K562 (cell line): ENCODE measurements around the gene ARL2. TPM values are rescaled to one million over a fixed set of nuclear protein-coding genes. Genes with fewer than 3 reads are reported as not detected.

Experiments
- CAMTA2 ChIP-seq: fragments of 250-450 bp; sonication (Bioruptor Pico); conservative IDR thresholded peaks from 2 replicates; pipeline ENCODE4 v1.5.1; 2022
- CBX2 ChIP-seq: fragments of 200-600 bp; sonication (generic); IDR thresholded peaks from one replicate; pipeline ENCODE4 v1.6.1; 2012; ENCODE audit warnings: mild to moderate bottlenecking, low read length, inconsistent platforms; ENCODE audit not compliant: insufficient read depth, poor library complexity, severe bottlenecking
- ETV5 ChIP-seq: sonication (generic); formaldehyde crosslinking; IDR thresholded peaks from 2 replicates; pipeline ENCODE4 v1.4.0; 2020; ENCODE audit warnings: low read depth, mild to moderate bottlenecking, missing genetic modification reagents
- NELFE ChIP-seq: IDR thresholded peaks from 2 replicates; pipeline ENCODE4 v1.6.1; 2011; ENCODE audit warnings: mild to moderate bottlenecking; ENCODE audit not compliant: insufficient read depth, insufficient read length
- NFE2 ChIP-seq: IDR thresholded peaks from 2 replicates; pipeline ENCODE4 v1.6.1; 2014; ENCODE audit warnings: antibody characterized with exemption, low read depth
- NR4A1 ChIP-seq, 2 experiments: fragments of 250-450 bp in 1 of 2; fragments of 450-650 bp in 1 of 2; sonication (Bioruptor Pico) in 1 of 2; IDR thresholded peaks; 2 replicates each; pipeline versions ENCODE4 v1.4.0 to v1.6.1; 2016 to 2020; ENCODE audit warnings: mild to moderate bottlenecking in 2 of 2, missing compliant biosample characterization in 1 of 2, missing genetic modification characterization in 1 of 2, moderate library complexity in 1 of 2
- PCBP1 ChIP-seq: fragments of 200-400 bp; formaldehyde crosslinking; IDR thresholded peaks from 2 replicates; pipeline ENCODE4 v1.6.1; 2018; ENCODE audit warnings: mild to moderate bottlenecking, low read depth, low read length; ENCODE audit not compliant: poor library complexity, severe bottlenecking
- ZEB2 ChIP-seq: fragments of 450-650 bp; IDR thresholded peaks from 2 replicates; pipeline ENCODE4 v1.6.1; 2016
- ZNF124 ChIP-seq: sonication (generic); formaldehyde crosslinking; IDR thresholded peaks from 2 replicates; pipeline ENCODE4 v1.8.1; 2022; ENCODE audit warnings: missing genetic modification reagents
- polyA plus RNA-seq, 8 experiments: library from polyadenylated mRNA; depleted of rRNA in 4 of 8; stranded (reverse) in 5 of 8; unstranded in 3 of 8; fragments of >200 nt; fragmentation: Nextera tagmentation in 2 of 8; fragmentation: Illumina TruSeq in 1 of 8; extraction: Ambion mirVana in 2 of 8; extraction: Trizol in 1 of 8; gene quantifications; 2 replicates each; pipeline versions ENCODE4 v1.2.1 to v1.2.3, GENCODE V29; 2011 to 2014; ENCODE audit warnings: inconsistent platforms in 1 of 8, missing spikeins in 1 of 8
- total RNA-seq, 7 experiments: library from RNA; depleted of rRNA in 6 of 7; stranded (reverse); fragments of >200 nt in 6 of 7; fragmentation: Illumina TruSeq in 2 of 7; extraction: Trizol in 2 of 7; gene quantifications; 2 replicates each; pipeline versions ENCODE4 v1.2.1 to v1.2.3, GENCODE V29; 2011 to 2021; ENCODE audit warnings: low replicate concordance in 1 of 7
- TF ChIP-seq, protein P1 (sequence below): fragments of 250-450 bp; sonication (Bioruptor Pico); IDR thresholded peaks from 2 replicates; pipeline ENCODE4 v1.5.0; 2020; ENCODE audit warnings: mild to moderate bottlenecking

The ARL2 gene
- total and polyA plus RNA-seq, 9 of the 15 experiments (the other 6 are each of a cell fraction or from before 2014, with no cell fraction given), result 5.7 to 154 (median 92.2) TPM

DNA sequence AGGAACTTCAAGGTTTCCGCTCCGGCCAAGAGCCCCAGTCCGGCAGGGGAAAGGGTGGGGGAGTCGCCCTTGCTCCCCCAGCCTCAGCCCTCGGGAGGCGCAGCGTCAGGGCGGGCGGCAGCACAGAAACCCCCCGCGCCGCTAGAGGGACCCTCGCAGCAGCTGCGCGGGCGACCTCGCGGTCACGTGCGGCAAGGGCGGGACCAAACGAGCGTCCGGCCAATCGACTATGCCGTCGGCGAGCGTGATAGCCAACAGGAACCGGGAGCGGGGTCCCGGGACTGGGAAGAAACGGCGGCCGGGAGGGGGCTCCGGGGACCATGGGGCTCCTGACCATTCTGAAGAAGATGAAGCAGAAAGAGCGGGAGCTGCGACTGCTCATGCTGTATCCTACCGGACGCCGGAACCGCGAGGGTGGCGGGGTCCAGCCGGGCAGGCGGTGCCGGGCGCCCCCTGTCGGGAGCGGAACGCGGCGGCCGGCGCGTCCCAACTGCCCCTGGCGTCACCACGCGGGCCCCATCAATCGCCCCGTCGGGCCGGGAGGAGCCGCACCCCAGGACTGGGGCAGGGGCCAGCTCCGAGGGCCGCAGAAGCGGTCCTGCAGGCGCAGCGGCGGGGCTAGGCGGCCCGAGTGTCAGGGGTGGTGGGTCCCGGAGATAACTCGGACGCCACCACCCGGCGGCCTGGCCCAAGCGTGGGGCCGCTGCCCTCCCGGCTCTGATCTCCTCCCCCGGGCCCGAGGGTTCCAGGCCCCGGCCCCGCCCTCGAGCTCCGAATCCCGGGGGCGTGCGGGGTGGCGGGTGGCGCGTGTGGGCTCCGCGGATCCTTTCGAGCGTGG lies at the start of gene ARL2 (continued):
- TF ChIP-seq NR4A1 (CRISPR knock-in tag; IDR thresholded peaks at IDR 0.05) (peak; percentile 89; the same call in 1 of the 2 replicates), NR4A1 (tag; IDR thresholded peaks at IDR 0.05) (0 out of 2 replicates have a peak, but pooled peaks have one; percentile 22), CBX2 (no peak), ZNF124 (peak; percentile 86; the same call in 1 of the 2 replicates), ETV5 (CRISPR knock-in tag) (no peak; the same call in 1 of the 2 replicates), PCBP1 (peak; percentile 29), NFE2 (no peak), NELFE (no peak), ZEB2 (no peak; the same call in 1 of the 2 replicates), CAMTA2 (CRISPR knock-in tag) (no peak)
- TF ChIP-seq, protein P1, sequence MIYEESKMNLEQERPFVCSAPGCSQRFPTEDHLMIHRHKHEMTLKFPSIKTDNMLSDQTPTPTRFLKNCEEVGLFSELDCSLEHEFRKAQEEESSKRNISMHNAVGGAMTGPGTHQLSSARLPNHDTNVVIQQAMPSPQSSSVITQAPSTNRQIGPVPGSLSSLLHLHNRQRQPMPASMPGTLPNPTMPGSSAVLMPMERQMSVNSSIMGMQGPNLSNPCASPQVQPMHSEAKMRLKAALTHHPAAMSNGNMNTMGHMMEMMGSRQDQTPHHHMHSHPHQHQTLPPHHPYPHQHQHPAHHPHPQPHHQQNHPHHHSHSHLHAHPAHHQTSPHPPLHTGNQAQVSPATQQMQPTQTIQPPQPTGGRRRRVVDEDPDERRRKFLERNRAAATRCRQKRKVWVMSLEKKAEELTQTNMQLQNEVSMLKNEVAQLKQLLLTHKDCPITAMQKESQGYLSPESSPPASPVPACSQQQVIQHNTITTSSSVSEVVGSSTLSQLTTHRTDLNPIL (CRISPR knock-in tag), result no peak
